Measurements from ENCODE around the gene IRX5. TPM values are rescaled to one million over a fixed set of nuclear protein-coding genes. Genes with fewer than 3 reads are reported as not detected.

The IRX5 gene
- total RNA-seq, 1 donor from 2014 or later: 0.12 TPM

DNA sequence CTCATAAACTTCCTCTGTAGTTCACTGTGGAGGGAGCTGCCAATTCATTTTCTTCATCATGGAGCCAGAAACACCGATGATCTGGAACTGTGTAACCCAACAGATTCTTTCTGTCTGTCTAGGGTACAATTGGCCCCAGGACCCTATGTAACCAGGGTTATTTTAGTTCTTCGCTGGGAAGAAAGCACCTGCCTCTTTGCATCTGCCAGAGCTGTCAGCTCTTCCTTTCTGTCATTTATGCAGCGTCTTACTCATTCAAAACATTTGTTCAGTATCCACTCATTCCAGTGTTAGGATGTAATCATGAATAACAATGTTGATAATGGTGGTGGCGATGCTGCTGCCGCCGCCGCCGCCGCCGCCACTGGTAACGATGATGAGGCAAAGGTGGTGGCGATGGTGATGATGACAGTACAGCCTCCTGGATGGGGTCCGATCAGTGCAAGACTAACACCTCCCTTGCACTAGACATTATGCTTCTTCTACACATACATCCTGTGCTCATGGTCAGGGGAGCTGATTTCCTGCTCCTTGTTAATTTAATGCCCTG, 46.1 kb downstream of the IRX5 start:
- no peaks in the 10 kb centered on the region for H3K36me3 Mint-ChIP-seq (ENCODE audit: low read depth)
- H3K4me3 Mint-ChIP-seq: no peak overlapping the region
- H3K27ac Mint-ChIP-seq: no peak overlapping the region
- H3K9me3 Mint-ChIP-seq: no peaks in the 10 kb centered on the region
- H3K4me1 Mint-ChIP-seq: no peaks in the 10 kb centered on the region
- intact Hi-C loops (cut with micrococcal nuclease): no loop called here
- no peak for DNase-seq
- H3K27me3 Mint-ChIP-seq: no peaks in the 10 kb centered on the region

DNA sequence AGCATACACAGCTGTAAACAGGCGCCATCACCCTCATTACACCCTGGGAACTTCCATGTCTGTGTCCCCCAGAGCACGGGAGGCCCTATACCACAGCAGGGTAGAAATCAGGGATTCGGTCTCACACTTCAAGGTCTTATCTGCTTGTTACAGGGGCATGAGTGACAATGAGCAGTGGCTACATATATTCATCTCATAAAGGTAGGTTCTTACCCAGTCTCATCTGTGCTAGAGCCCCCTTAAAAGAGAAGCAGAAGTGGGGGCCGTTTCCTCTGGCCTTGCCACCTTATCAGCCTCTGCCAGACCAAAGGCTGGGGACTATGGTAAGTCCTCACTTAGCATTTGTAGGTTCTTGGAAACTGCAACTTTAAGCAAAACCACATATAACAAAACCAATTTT, 46.5 kb downstream of the IRX5 start:
- intact Hi-C loops (cut with micrococcal nuclease): no loop called here
- Mint-ChIP-seq H3K9me3 (no peaks in the 10 kb centered on the region), H3K4me1 (no peaks in the 10 kb centered on the region), H3K27ac (no peak overlapping the region), H3K36me3 (ENCODE audit: low read depth) (no peaks in the 10 kb centered on the region), H3K27me3 (no peaks in the 10 kb centered on the region), H3K4me3 (no peak overlapping the region)
- no peak for DNase-seq

DNA sequence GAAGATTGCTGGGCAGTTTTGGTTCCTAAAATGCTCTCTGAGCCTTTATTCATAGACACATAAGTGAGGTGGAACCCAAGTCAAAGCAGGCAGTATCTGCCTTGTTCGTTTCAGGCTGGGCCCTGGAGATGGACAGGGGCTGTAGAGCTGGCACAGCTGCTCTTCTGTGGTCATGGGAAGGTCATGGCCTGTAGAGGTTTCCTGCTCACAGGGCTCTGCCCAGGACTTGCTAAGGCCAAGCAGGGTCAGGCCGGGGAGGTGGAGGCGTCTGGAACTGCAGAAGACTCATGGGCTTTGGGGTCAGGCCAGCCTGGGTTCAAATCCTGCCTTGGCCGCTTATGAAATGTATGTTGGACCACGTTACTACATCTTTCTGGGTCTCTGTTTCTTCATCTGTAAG, 50.2 kb downstream of the IRX5 start:
- H3K4me1 Mint-ChIP-seq: no peaks in the 10 kb centered on the region
- DNase-seq: no peak
- no peaks in the 10 kb centered on the region for H3K9me3 Mint-ChIP-seq
- H3K27ac Mint-ChIP-seq: no peak overlapping the region
- H3K4me3 Mint-ChIP-seq: no peak overlapping the region
- no peaks in the 10 kb centered on the region for H3K27me3 Mint-ChIP-seq
- H3K36me3 Mint-ChIP-seq (ENCODE audit: low read depth): no peaks in the 10 kb centered on the region
- intact Hi-C loops (cut with micrococcal nuclease): no loop called here

All from activated CD4-positive, alpha-beta T cell treated with anti-CD3 and anti-CD28 coated beads, Interleukin-2, amount 10 ng/mL, durations not matched to agents 24 days and 14 days (primary cell).